Measurements from ENCODE around the gene DEFB132. TPM values are rescaled to one million over a fixed set of nuclear protein-coding genes. Genes with fewer than 3 reads are reported as not detected.
A peak's percentile ranks its signal among the peaks of the same experiment; 100 is the strongest.

DEFB132 gene, protein sequence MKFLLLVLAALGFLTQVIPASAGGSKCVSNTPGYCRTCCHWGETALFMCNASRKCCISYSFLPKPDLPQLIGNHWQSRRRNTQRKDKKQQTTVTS
- total RNA-seq, result not detected
- polyA plus RNA-seq (2013, experiment 1 of 2), result not detected
- not detected for polyA plus RNA-seq (2013, experiment 2 of 2)
- long read RNA-seq, experiment 1, result 0 reads
- long read RNA-seq, experiment 2, result 0 reads
- long read RNA-seq, experiment 3, result 0 reads
- long read RNA-seq, experiment 4, result 0 reads

DNA sequence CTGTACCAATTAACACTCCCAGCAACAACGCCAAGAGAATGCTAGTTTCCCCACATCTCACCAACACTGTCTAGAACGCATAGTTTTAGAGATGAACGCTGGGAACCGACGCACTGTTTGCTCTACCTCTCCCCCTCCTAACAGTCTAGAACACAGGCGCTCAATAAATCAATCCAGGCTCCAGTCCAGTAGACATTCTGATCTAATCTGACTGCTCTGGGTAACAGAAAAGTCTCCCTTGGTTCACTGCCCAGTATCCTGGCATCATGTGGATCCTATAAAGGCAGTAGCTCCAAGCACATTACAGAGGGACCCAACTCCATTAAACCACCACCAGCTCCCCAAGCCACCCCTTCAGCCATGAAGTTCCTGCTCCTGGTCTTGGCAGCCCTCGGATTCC, at the start of gene DEFB132:
Gene DEFB132, plus strand, starts transcription at position 306 of the 400 bp plus-strand sequence. Its CDS starts 55 bp downstream, at position 361.
- no peaks in the 10 kb centered on the region for H3K9me3 ChIP-seq (ENCODE audit: control insufficient read depth, low read length)
- 81 to 92% methylated on average over 6 to 7 of the region's 7 CpGs for WGBS, 2 experiments (ENCODE audit: insufficient coverage in 1 of 2, insufficient read length in 1 of 2)
- TF ChIP-seq, protein P1, sequence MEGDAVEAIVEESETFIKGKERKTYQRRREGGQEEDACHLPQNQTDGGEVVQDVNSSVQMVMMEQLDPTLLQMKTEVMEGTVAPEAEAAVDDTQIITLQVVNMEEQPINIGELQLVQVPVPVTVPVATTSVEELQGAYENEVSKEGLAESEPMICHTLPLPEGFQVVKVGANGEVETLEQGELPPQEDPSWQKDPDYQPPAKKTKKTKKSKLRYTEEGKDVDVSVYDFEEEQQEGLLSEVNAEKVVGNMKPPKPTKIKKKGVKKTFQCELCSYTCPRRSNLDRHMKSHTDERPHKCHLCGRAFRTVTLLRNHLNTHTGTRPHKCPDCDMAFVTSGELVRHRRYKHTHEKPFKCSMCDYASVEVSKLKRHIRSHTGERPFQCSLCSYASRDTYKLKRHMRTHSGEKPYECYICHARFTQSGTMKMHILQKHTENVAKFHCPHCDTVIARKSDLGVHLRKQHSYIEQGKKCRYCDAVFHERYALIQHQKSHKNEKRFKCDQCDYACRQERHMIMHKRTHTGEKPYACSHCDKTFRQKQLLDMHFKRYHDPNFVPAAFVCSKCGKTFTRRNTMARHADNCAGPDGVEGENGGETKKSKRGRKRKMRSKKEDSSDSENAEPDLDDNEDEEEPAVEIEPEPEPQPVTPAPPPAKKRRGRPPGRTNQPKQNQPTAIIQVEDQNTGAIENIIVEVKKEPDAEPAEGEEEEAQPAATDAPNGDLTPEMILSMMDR (conservative IDR thresholded peaks at IDR 0.05), result no peak
- H3K27ac ChIP-seq (ENCODE audit: low read depth, low read length), result no peak within 1 kb of the TSS
- H3K4me1 ChIP-seq (ENCODE audit: control insufficient read depth, insufficient read depth, low read length), result no peaks in the 10 kb centered on the region
- Mint-ChIP-seq H3K9me3 (no peaks in the 10 kb centered on the region), H3K27me3 (ENCODE audit: insufficient read depth) (peaks cover 91% of the 10 kb centered on the region), H3K4me3 (no peak within 1 kb of the TSS), H3K27ac (no peak within 1 kb of the TSS), H3K4me1 (peaks cover 7% of the 10 kb centered on the region), H3K36me3 (ENCODE audit: low read depth) (no peaks in the 10 kb centered on the region)
- peaks cover 33% of the 10 kb centered on the region for H3K27me3 ChIP-seq (ENCODE audit: control insufficient read depth, insufficient read depth, low read length, poor library complexity, severe bottlenecking)
- no peak within 1 kb of the TSS for H3K9ac ChIP-seq (ENCODE audit: extremely low read depth, low read length, poor library complexity, severe bottlenecking)
- no peak for DNase-seq
- H3K36me3 ChIP-seq (ENCODE audit: control insufficient read depth, insufficient read depth, low read length), result no peaks in the 10 kb centered on the region
- H3K4me3 ChIP-seq (ENCODE audit: low read length), result no peak within 1 kb of the TSS

DNA sequence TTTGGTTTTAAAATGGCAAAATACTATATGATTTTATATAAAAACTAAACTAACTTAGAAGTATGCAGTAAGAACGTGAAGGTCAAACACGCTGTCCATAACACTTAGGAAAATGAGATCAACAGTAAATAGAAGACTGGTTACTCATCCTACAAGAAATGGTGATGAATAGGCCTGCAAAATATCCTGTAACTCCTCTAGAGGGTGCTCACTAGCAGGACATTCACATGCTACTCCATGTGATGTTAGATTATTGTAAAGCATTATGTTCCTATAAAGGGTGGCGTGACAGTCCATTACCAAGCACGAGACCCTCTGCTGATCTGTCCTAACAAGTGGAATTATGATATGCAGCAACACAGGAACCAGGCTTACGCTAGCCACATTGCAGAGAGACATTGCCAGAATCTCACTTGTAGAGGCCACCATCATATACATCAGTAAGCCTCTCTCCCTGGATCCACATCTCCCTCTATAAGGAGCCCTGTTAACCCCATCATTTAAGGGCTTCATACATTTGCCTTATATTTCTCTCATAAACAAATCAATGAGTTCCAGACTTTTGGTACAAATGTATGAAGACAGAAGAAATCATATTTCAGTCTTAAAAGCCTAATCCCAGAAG, 48.5 kb upstream of the DEFB132 start:
- H3K27me3 ChIP-seq (ENCODE audit: control insufficient read depth, insufficient read depth, low read length, poor library complexity, severe bottlenecking), result peaks cover 78% of the 10 kb centered on the region
- peaks cover 6% of the 10 kb centered on the region for H3K4me1 ChIP-seq (ENCODE audit: control insufficient read depth, insufficient read depth, low read length)
- 35 to 67% methylated on average over 1 to 5 of the region's 5 CpGs for WGBS, 2 experiments (ENCODE audit: insufficient coverage in 1 of 2, insufficient read length in 1 of 2)
- H3K9ac ChIP-seq (ENCODE audit: extremely low read depth, low read length, poor library complexity, severe bottlenecking), result no peak overlapping the region
- peaks cover 43% of the 10 kb centered on the region for H3K27me3 Mint-ChIP-seq (ENCODE audit: insufficient read depth)
- no peak overlapping the region for H3K4me3 Mint-ChIP-seq
- H3K9me3 ChIP-seq (ENCODE audit: control insufficient read depth, low read length), result no peaks in the 10 kb centered on the region
- TF ChIP-seq, protein P1 (conservative IDR thresholded peaks at IDR 0.05), result peak; percentile 78
- peaks cover 15% of the 10 kb centered on the region for H3K4me1 Mint-ChIP-seq
- H3K36me3 ChIP-seq (ENCODE audit: control insufficient read depth, insufficient read depth, low read length), result no peaks in the 10 kb centered on the region
- H3K27ac ChIP-seq (ENCODE audit: low read depth, low read length), result no peak overlapping the region
- no peak for DNase-seq
- no peak overlapping the region for H3K27ac Mint-ChIP-seq
- H3K36me3 Mint-ChIP-seq (ENCODE audit: low read depth), result no peaks in the 10 kb centered on the region
- H3K4me3 ChIP-seq (ENCODE audit: low read length), result no peak overlapping the region
- H3K9me3 Mint-ChIP-seq, result no peaks in the 10 kb centered on the region

DNA sequence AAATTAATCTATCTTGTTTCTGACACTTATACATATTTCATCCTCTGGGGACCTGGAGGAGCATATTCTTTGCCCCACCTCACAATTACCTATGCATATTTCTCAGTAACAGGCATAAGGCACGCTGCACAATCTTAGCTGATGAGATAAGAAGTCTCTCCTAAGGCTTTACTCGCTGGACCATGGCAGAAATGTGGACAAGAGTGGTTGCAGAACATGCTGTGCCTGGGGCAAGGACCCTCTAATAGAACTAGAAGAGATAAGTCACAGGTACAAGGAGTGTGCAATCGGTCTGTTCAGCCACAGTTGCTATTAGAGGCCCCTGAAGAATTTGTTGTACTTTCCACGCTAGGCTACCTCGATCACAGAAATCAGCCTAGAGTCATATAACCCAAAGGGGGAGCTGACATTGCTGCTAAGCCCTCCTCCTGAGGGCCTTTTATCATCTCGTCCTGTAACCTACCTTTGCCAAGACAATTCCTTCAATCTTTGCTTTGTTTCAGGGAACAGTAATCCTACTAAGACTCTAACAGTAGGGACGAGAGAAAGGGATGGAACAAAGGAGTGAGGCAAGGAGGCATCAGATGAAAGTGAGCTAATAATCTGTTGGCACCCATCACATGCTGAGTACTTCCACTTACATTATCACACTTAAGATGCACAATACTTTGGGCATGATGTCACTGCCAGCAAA, 46.6 kb upstream of the DEFB132 start:
- no peak overlapping the region for H3K27ac ChIP-seq (ENCODE audit: low read depth, low read length)

More for the DNA sequence above, 46.6 kb upstream of the DEFB132 start:
- peaks cover 6% of the 10 kb centered on the region for H3K4me1 ChIP-seq (ENCODE audit: control insufficient read depth, insufficient read depth, low read length)
- Mint-ChIP-seq H3K4me1 (peaks cover 15% of the 10 kb centered on the region), H3K9me3 (no peaks in the 10 kb centered on the region), H3K27ac (no peak overlapping the region), H3K4me3 (no peak overlapping the region), H3K36me3 (ENCODE audit: low read depth) (no peaks in the 10 kb centered on the region), H3K27me3 (ENCODE audit: insufficient read depth) (peaks cover 41% of the 10 kb centered on the region)
- H3K9ac ChIP-seq (ENCODE audit: extremely low read depth, low read length, poor library complexity, severe bottlenecking), result no peak overlapping the region
- TF ChIP-seq, protein P1 (conservative IDR thresholded peaks at IDR 0.05), result no peak
- H3K36me3 ChIP-seq (ENCODE audit: control insufficient read depth, insufficient read depth, low read length), result no peaks in the 10 kb centered on the region
- peaks cover 72% of the 10 kb centered on the region for H3K27me3 ChIP-seq (ENCODE audit: control insufficient read depth, insufficient read depth, low read length, poor library complexity, severe bottlenecking)
- H3K4me3 ChIP-seq (ENCODE audit: low read length), result no peak overlapping the region
- DNase-seq, result no peak
- no peaks in the 10 kb centered on the region for H3K9me3 ChIP-seq (ENCODE audit: control insufficient read depth, low read length)
- WGBS, 2 experiments (ENCODE audit: insufficient coverage in 1 of 2, insufficient read length in 1 of 2), result 51 to 54% methylated on average over 3 to 7 of the region's 7 CpGs
